NCI-H748 (cell line): ENCODE results near the gene ARL14.

Experiments used
- DNase-seq: peaks from one replicate; lab custom pipeline; 2025; ENCODE audit not compliant: unreplicated experiment; lab: John Stamatoyannopoulos, UW

The ARL14 gene

GRCh38 chr3:160719710-160720109 is 42.8 kb downstream of the ARL14 start:
- DNase-seq = no peak

- DNase-seq = no peak
Observed at GRCh38 chr3:160720123-160720746, 43.3 kb downstream of the ARL14 start.

GRCh38 chr3:160722331-160722730 is 45.4 kb downstream of the ARL14 start:
- no peak for DNase-seq

- DNase-seq = no peak
Observed at GRCh38 chr3:160725338-160725737, 48.4 kb downstream of the ARL14 start.
